ENCODE measurements around the gene ALG14.
A peak's percentile ranks its signal among the peaks of the same experiment; 100 is the strongest.
"Not testable (repeated sequence)": the region's sequence is repeated elsewhere in the genome, so short reads cannot be mapped to it uniquely, and the experiment has no call there.

Gene ALG14

DNA sequence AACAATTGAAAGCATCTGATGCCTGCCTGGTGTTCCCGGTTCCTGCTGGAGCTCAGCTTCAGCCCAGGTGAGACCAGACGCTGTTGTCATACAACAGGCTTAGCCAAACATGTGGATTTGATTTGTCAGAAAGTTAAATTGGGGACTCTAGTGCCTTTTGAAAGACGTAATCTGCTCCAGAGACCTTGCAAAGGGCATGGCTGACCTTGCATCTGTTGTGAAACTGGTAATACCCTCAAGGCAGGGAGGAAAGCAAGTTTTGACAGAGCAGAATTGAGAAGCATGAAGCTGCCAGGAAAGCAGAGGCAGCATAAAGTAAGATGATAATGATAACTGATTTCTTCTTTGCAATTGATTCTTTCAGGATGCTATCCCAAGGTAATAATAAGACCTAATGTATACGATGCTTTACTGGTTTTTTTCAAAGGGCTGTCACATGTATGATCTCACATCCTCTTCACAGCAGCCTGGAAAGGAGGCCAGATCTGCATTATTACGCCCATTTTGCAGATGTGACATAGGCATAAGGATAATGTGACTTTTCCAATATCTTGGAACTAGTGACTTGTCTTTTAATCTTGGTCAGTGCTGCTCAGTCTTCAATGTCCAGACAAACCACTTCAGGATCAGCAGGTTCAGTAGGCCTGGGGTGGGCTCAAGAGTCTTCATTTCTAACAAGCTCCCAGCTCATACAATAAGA lies 121.1 kb downstream of the ALG14 start:
- Histone ChIP-seq H3K27me3 (ENCODE audit: control insufficient read depth in 2 of 2, insufficient read depth in 2 of 2, low read length in 2 of 2) (no peaks in the 10 kb centered on the region), H3K9me3 (ENCODE audit: control insufficient read depth in 2 of 2, low read length in 2 of 2) (no peaks in the 10 kb centered on the region), H3K36me3 (ENCODE audit: control insufficient read depth in 2 of 2, insufficient read depth in 2 of 2, low read length in 2 of 2) (no peaks in the 10 kb centered on the region), H3K27ac (ENCODE audit: low read depth in 2 of 2, low read length in 2 of 2) (no peak overlapping the region), H3K4me1 (ENCODE audit: control insufficient read depth in 2 of 2, insufficient read depth in 2 of 2, low read length in 2 of 2) (peaks cover 5 to 21% of the 10 kb centered on the region in 2 donors), H3K4me3 (ENCODE audit: low read length in 2 of 2) (no peak overlapping the region), H3K9ac (ENCODE audit: low read depth in 1 of 2, low read length in 2 of 2) (no peak overlapping the region)

- H3K9ac ChIP-seq (ENCODE audit: low read depth in 1 of 2, low read length in 2 of 2): no peak overlapping the region
- H3K27ac ChIP-seq (ENCODE audit: low read depth in 2 of 2, low read length in 2 of 2): no peak overlapping the region
- H3K4me3 ChIP-seq (ENCODE audit: low read length in 2 of 2): no peak overlapping the region
- no peaks in the 10 kb centered on the region for H3K36me3 ChIP-seq (ENCODE audit: control insufficient read depth in 2 of 2, insufficient read depth in 2 of 2, low read length in 2 of 2)
- no peaks in the 10 kb centered on the region for H3K9me3 ChIP-seq (ENCODE audit: control insufficient read depth in 2 of 2, low read length in 2 of 2)
- peaks cover 5 to 23% of the 10 kb centered on the region in 2 donors for H3K4me1 ChIP-seq (ENCODE audit: control insufficient read depth in 2 of 2, insufficient read depth in 2 of 2, low read length in 2 of 2)
- no peaks in the 10 kb centered on the region for H3K27me3 ChIP-seq (ENCODE audit: control insufficient read depth in 2 of 2, insufficient read depth in 2 of 2, low read length in 2 of 2)
Measured at GRCh38 chr1:94951046-94951445, 121.7 kb downstream of the ALG14 start.

DNA sequence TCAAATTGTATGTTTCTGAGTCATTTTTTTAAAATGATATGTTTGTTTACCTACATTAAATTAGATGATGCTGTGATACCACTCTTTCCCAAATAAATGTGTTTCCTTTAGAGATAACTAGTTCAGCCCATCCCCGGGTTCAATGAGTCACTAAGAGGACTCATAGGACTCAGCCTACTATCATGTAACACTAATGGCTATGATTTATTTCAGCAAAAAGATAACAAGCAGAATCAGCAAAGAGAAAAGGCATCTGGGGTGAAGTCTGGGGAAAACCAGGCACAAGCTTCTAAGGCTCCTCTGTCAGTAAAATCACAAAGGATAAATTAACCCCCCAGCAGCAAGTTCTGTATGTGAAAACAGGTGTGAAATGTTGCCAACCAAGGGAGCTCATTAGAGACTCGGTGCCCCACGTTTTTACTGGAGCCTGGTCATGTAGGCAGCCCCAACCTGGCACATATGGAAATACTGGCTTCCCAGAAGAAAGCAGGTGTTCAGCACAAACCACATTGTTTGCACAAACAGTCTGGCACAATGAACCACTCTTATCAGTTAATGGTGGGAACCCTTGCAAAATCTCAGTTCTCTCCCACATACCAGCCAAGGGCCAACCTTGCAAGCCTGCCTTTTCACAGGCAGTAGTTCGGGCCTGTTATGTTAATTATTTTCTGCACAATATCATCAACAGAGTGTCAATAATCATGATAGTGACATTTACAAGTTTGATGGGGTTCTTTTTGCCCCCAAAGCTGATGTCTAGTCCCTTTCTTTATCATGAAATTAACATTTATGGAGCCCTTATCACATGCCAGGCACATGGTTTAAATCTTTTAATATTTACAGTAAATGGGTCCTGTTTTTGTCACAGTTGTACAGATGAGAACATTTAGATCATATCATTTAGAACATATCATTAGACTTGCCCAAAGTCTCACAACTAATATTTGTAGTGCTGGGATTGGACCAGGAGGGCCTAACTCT lies 122.8 kb downstream of the ALG14 start:
- no peaks in the 10 kb centered on the region for H3K27me3 ChIP-seq (ENCODE audit: control insufficient read depth in 2 of 2, insufficient read depth in 2 of 2, low read length in 2 of 2)
- H3K9ac ChIP-seq (ENCODE audit: low read depth in 1 of 2, low read length in 2 of 2): no peak overlapping the region
- peaks cover 5 to 17% of the 10 kb centered on the region in 2 donors for H3K4me1 ChIP-seq (ENCODE audit: control insufficient read depth in 2 of 2, insufficient read depth in 2 of 2, low read length in 2 of 2)
- H3K27ac ChIP-seq (ENCODE audit: low read depth in 2 of 2, low read length in 2 of 2): no peak overlapping the region
- no peaks in the 10 kb centered on the region for H3K36me3 ChIP-seq (ENCODE audit: control insufficient read depth in 2 of 2, insufficient read depth in 2 of 2, low read length in 2 of 2)
- no peak overlapping the region for H3K4me3 ChIP-seq (ENCODE audit: low read length in 2 of 2)
- H3K9me3 ChIP-seq (ENCODE audit: control insufficient read depth in 2 of 2, low read length in 2 of 2): no peaks in the 10 kb centered on the region

- H3K9me3 ChIP-seq (ENCODE audit: control insufficient read depth in 2 of 2, low read length in 2 of 2): no peaks in the 10 kb centered on the region
- H3K27ac ChIP-seq (ENCODE audit: low read depth in 2 of 2, low read length in 2 of 2): peak overlapping the region in 1 of 2 donors; percentile 13
- H3K4me1 ChIP-seq (ENCODE audit: control insufficient read depth in 2 of 2, insufficient read depth in 2 of 2, low read length in 2 of 2): peaks cover 4 to 12% of the 10 kb centered on the region in 2 donors
- no peak overlapping the region for H3K9ac ChIP-seq (ENCODE audit: low read depth in 1 of 2, low read length in 2 of 2)
- no peaks in the 10 kb centered on the region for H3K27me3 ChIP-seq (ENCODE audit: control insufficient read depth in 2 of 2, insufficient read depth in 2 of 2, low read length in 2 of 2)
- no peaks in the 10 kb centered on the region for H3K36me3 ChIP-seq (ENCODE audit: control insufficient read depth in 2 of 2, insufficient read depth in 2 of 2, low read length in 2 of 2)
- H3K4me3 ChIP-seq (ENCODE audit: low read length in 2 of 2): no peak overlapping the region
Measured at GRCh38 chr1:94947437-94947836, 125.3 kb downstream of the ALG14 start.

DNA sequence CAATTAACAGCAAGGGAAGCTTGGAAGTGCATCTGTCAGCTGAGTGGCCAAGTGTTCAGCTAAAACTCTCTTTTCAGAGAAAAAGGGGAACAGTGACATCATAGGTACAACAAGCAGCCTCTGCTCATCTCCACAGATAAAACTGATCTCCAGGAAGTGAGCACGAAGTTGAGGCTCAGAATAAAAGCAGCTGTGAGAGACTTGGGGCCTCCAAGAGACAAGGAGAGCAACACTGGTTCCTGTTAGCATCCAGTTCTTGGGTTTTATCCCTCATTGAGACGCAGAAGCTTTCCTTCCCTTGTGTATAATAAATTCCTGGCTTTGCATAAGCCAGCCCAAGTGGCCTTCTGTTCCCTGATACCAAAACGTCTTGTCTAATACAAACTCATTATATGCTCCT lies 125.9 kb downstream of the ALG14 start:
- Histone ChIP-seq H3K36me3 (ENCODE audit: control insufficient read depth in 2 of 2, insufficient read depth in 2 of 2, low read length in 2 of 2) (no peaks in the 10 kb centered on the region), H3K27ac (ENCODE audit: low read depth in 2 of 2, low read length in 2 of 2) (peak overlapping the region in 1 of 2 donors; percentile 13), H3K4me1 (ENCODE audit: control insufficient read depth in 2 of 2, insufficient read depth in 2 of 2, low read length in 2 of 2) (peaks cover 7 to 17% of the 10 kb centered on the region in 2 donors), H3K27me3 (ENCODE audit: control insufficient read depth in 2 of 2, insufficient read depth in 2 of 2, low read length in 2 of 2) (no peaks in the 10 kb centered on the region), H3K9me3 (ENCODE audit: control insufficient read depth in 2 of 2, low read length in 2 of 2) (no peaks in the 10 kb centered on the region), H3K4me3 (ENCODE audit: low read length in 2 of 2) (no peak overlapping the region), H3K9ac (ENCODE audit: low read depth in 1 of 2, low read length in 2 of 2) (no peak overlapping the region)

DNA sequence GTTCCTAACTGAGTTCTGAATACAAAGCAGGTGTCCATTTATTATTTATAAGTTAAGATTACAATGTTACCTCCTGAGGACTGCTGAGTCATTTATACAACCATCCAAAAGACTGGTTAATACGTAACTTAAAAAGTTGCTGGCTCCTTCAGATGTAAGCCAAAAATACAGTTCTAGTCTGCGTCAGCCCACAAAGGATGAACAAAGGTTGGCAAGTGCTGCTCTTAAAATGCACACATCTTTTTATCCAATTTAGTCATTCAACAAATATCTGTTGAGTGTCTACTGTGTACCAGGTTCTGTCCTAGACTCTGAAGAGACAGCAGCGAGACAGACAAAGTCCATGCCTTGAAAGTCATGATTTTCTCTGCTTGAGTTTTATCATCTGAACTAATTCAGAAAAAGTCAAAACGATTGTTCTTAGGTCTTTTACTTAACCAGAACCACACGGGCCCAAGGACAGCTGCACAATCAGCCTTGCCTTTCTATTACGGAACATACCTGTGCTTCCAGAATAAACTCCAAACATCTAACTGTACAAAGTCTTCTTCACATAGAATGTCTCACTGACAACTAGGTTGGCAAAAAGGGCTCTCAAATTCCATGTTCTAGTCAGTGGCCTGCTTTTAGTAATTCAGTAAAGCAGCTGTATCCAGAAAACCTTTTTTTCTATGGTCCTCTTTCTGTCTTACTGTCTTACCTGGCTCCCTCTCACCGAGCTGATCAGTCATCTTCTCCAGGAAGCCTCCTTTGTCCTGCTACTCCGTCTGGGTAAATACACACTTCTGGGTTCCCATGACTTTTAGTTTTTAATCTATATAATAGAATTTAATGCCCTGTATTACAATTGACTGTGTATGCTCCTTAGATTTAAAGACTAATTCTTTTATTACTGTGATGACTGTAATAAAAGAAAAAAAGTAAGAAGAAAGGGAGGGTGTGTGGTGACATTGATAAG lies 130.3 kb downstream of the ALG14 start:
- H3K9me3 ChIP-seq (ENCODE audit: control insufficient read depth in 2 of 2, low read length in 2 of 2): no peaks in the 10 kb centered on the region
- H3K27ac ChIP-seq (ENCODE audit: low read depth in 2 of 2, low read length in 2 of 2): peak overlapping the region in 1 of 2 donors; percentile 11
- no peaks in the 10 kb centered on the region for H3K27me3 ChIP-seq (ENCODE audit: control insufficient read depth in 2 of 2, insufficient read depth in 2 of 2, low read length in 2 of 2)
- no peaks in the 10 kb centered on the region for H3K36me3 ChIP-seq (ENCODE audit: control insufficient read depth in 2 of 2, insufficient read depth in 2 of 2, low read length in 2 of 2)
- no peak overlapping the region for H3K4me3 ChIP-seq (ENCODE audit: low read length in 2 of 2)
- peaks cover 7 to 14% of the 10 kb centered on the region in 2 donors for H3K4me1 ChIP-seq (ENCODE audit: control insufficient read depth in 2 of 2, insufficient read depth in 2 of 2, low read length in 2 of 2)
- H3K9ac ChIP-seq (ENCODE audit: low read depth in 1 of 2, low read length in 2 of 2): no peak overlapping the region

- not testable (repeated sequence) for H3K9me3 ChIP-seq (ENCODE audit: control insufficient read depth in 2 of 2, low read length in 2 of 2); H3K9ac ChIP-seq (ENCODE audit: low read depth in 1 of 2, low read length in 2 of 2); H3K36me3 ChIP-seq (ENCODE audit: control insufficient read depth in 2 of 2, insufficient read depth in 2 of 2, low read length in 2 of 2); H3K27ac ChIP-seq (ENCODE audit: low read depth in 2 of 2, low read length in 2 of 2); H3K27me3 ChIP-seq (ENCODE audit: control insufficient read depth in 2 of 2, insufficient read depth in 2 of 2, low read length in 2 of 2); H3K4me3 ChIP-seq (ENCODE audit: low read length in 2 of 2)
- peaks cover 7 to 10% of the 10 kb centered on the region in 2 donors for H3K4me1 ChIP-seq (ENCODE audit: control insufficient read depth in 2 of 2, insufficient read depth in 2 of 2, low read length in 2 of 2)
Measured at GRCh38 chr1:94941480-94941879, 131.3 kb downstream of the ALG14 start.

DNA sequence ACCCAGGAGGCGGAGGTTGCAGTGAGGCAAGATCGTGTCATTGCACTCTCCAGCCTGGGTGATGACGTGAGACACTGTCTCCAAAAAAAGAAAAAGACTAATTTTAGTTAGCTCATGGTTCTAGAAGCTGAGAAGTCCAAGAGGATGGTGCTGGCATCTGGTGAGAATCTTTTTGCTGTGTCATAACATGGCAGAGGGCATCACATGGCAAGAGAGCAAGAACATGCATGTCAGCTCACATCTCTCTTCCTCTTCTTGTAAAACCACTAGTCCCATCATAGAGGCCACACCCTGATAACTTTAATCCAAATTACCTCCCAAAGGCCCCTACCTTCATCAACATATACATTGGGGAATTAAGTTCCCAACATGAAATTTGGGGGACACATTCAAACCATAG lies 132.0 kb downstream of the ALG14 start:
- H3K27me3 ChIP-seq (ENCODE audit: control insufficient read depth in 2 of 2, insufficient read depth in 2 of 2, low read length in 2 of 2): no peaks in the 10 kb centered on the region
- H3K9ac ChIP-seq (ENCODE audit: low read depth in 1 of 2, low read length in 2 of 2): no peak overlapping the region
- H3K4me1 ChIP-seq (ENCODE audit: control insufficient read depth in 2 of 2, insufficient read depth in 2 of 2, low read length in 2 of 2): peaks cover 7 to 8% of the 10 kb centered on the region in 2 donors
- no peaks in the 10 kb centered on the region for H3K36me3 ChIP-seq (ENCODE audit: control insufficient read depth in 2 of 2, insufficient read depth in 2 of 2, low read length in 2 of 2)
- no peak overlapping the region for H3K4me3 ChIP-seq (ENCODE audit: low read length in 2 of 2)
- no peak overlapping the region for H3K27ac ChIP-seq (ENCODE audit: low read depth in 2 of 2, low read length in 2 of 2)
- no peaks in the 10 kb centered on the region for H3K9me3 ChIP-seq (ENCODE audit: control insufficient read depth in 2 of 2, low read length in 2 of 2)

GRCh38 chr1:94937820-94938219 lies 134.9 kb downstream of the ALG14 start:
- Histone ChIP-seq H3K27me3 (ENCODE audit: control insufficient read depth in 2 of 2, insufficient read depth in 2 of 2, low read length in 2 of 2) (no peaks in the 10 kb centered on the region), H3K27ac (ENCODE audit: low read depth in 2 of 2, low read length in 2 of 2) (no peak overlapping the region), H3K36me3 (ENCODE audit: control insufficient read depth in 2 of 2, insufficient read depth in 2 of 2, low read length in 2 of 2) (peaks cover 0 to 2% of the 10 kb centered on the region in 2 donors), H3K4me3 (ENCODE audit: low read length in 2 of 2) (no peak overlapping the region), H3K9ac (ENCODE audit: low read depth in 1 of 2, low read length in 2 of 2) (no peak overlapping the region), H3K9me3 (ENCODE audit: control insufficient read depth in 2 of 2, low read length in 2 of 2) (no peaks in the 10 kb centered on the region), H3K4me1 (ENCODE audit: control insufficient read depth in 2 of 2, insufficient read depth in 2 of 2, low read length in 2 of 2) (peaks cover 7 to 8% of the 10 kb centered on the region in 2 donors)
